ENCODE data around the gene CCR1. TPM values are rescaled to one million over a fixed set of nuclear protein-coding genes. Genes with fewer than 3 reads are reported as not detected.

CCR1 gene
- total and polyA plus RNA-seq, 9 of the 15 experiments (the other 6 are each of a cell fraction or from before 2014, with no cell fraction given), result not detected

DNA sequence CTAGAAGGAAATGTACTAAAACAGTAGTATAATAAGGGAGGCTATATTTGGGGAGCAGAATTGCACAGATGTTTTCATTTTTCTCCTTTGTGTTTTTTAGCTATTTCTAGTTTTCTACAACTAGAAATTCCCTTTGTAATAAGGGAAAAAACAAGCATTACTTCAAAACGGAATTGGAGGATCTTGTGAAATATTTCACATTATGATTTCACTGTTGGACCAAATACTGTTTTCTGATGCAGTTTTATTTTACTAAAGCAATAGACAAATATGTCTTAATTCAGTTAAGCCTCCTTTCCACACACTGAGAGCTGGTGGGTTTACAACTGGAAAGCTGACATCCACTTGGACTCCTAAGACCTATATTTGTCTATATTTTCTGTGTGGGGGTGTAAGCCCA is 7.3 kb downstream of the CCR1 start (continued):
- TF ChIP-seq, protein P1, sequence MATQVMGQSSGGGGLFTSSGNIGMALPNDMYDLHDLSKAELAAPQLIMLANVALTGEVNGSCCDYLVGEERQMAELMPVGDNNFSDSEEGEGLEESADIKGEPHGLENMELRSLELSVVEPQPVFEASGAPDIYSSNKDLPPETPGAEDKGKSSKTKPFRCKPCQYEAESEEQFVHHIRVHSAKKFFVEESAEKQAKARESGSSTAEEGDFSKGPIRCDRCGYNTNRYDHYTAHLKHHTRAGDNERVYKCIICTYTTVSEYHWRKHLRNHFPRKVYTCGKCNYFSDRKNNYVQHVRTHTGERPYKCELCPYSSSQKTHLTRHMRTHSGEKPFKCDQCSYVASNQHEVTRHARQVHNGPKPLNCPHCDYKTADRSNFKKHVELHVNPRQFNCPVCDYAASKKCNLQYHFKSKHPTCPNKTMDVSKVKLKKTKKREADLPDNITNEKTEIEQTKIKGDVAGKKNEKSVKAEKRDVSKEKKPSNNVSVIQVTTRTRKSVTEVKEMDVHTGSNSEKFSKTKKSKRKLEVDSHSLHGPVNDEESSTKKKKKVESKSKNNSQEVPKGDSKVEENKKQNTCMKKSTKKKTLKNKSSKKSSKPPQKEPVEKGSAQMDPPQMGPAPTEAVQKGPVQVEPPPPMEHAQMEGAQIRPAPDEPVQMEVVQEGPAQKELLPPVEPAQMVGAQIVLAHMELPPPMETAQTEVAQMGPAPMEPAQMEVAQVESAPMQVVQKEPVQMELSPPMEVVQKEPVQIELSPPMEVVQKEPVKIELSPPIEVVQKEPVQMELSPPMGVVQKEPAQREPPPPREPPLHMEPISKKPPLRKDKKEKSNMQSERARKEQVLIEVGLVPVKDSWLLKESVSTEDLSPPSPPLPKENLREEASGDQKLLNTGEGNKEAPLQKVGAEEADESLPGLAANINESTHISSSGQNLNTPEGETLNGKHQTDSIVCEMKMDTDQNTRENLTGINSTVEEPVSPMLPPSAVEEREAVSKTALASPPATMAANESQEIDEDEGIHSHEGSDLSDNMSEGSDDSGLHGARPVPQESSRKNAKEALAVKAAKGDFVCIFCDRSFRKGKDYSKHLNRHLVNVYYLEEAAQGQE (IDR thresholded peaks at IDR 0.05; ENCODE audit: borderline replicate concordance), result no peak
- TF ChIP-seq, protein P1 (CRISPR knock-in tag; IDR thresholded peaks at IDR 0.05; ENCODE audit: low read depth), result no peak
- TF ChIP-seq FOXA1 (IDR thresholded peaks at IDR 0.05; ENCODE audit: borderline replicate concordance) (no peak), SAP30 (IDR thresholded peaks at IDR 0.05; ENCODE audit: borderline replicate concordance, insufficient read depth, low read depth, low read length, poor library complexity, severe bottlenecking) (no peak), KHSRP (IDR thresholded peaks at IDR 0.05) (no peak)

Measured in K562 (cell line).